Progenitor cell of endocrine pancreas (in vitro differentiated cells): ENCODE results near the gene FBXL7. TPM values are rescaled to one million over a fixed set of nuclear protein-coding genes. Genes with fewer than 3 reads are reported as not detected.

Source experiments
- DNase-seq: peaks from one replicate; pipeline ENCODE4 v3.0.0; 2021; ENCODE audit warnings: low spot score; ENCODE audit not compliant: unreplicated experiment
- H3K27ac Mint-ChIP-seq: 2 replicates; pipeline ENCODE4 v1.8.0; 2021; ENCODE audit warnings: mild to moderate bottlenecking, moderate library complexity, mixed read lengths
- H3K27me3 Mint-ChIP-seq: 2 replicates; pipeline ENCODE4 v1.8.0; 2021; ENCODE audit warnings: mixed read lengths
- H3K36me3 Mint-ChIP-seq: 2 replicates; pipeline ENCODE4 v1.8.0; 2022; ENCODE audit warnings: mixed read lengths; ENCODE audit not compliant: insufficient read depth
- H3K4me1 Mint-ChIP-seq: 2 replicates; pipeline ENCODE4 v1.8.0; 2021; ENCODE audit warnings: low read depth, mixed read lengths
- H3K4me3 Mint-ChIP-seq: 2 replicates; pipeline ENCODE4 v1.8.0; 2021; ENCODE audit warnings: low read depth, mild to moderate bottlenecking, moderate library complexity, mixed read lengths
- H3K9me3 Mint-ChIP-seq: 2 replicates; pipeline ENCODE4 v1.8.0; 2021; ENCODE audit warnings: low read depth, mixed read lengths
- CTCF ChIP-seq: fragments of 200-600 bp; sonication (generic); IDR thresholded peaks from one replicate; pipeline ENCODE4 v1.5.0; 2021; ENCODE audit warnings: antibody characterized with exemption, mild to moderate bottlenecking; ENCODE audit not compliant: unreplicated experiment
- total RNA-seq: library from RNA; stranded (reverse); gene quantifications from 2 replicates; pipeline ENCODE4 v1.2.1, GENCODE V29; 2021

FBXL7 gene
- total RNA-seq, 1 donor from 2014 or later = 15.4 TPM

GRCh38 chr5:15459200-15459599 lies 40.8 kb upstream of the FBXL7 start:
- DNase-seq = no peak
- Mint-ChIP-seq H3K4me3 (no peak overlapping the region), H3K27ac (no peak overlapping the region), H3K4me1 (no peaks in the 10 kb centered on the region), H3K36me3 (peaks cover 3% of the 10 kb centered on the region), H3K27me3 (no peaks in the 10 kb centered on the region), H3K9me3 (peaks cover 14% of the 10 kb centered on the region)
- no peak for TF ChIP-seq CTCF

GRCh38 chr5:15463231-15463980 lies 36.6 kb upstream of the FBXL7 start:
- TF ChIP-seq CTCF = peak; percentile 61
- H3K27me3 Mint-ChIP-seq = no peaks in the 10 kb centered on the region
- H3K9me3 Mint-ChIP-seq = no peaks in the 10 kb centered on the region
- no peaks in the 10 kb centered on the region for H3K36me3 Mint-ChIP-seq
- no peak for DNase-seq
- H3K27ac Mint-ChIP-seq = no peak overlapping the region
- peaks cover 7% of the 10 kb centered on the region for H3K4me1 Mint-ChIP-seq
- no peak overlapping the region for H3K4me3 Mint-ChIP-seq

GRCh38 chr5:15472116-15472515 lies 27.9 kb upstream of the FBXL7 start:
- DNase-seq = no peak
- Mint-ChIP-seq H3K9me3 (peaks cover 4% of the 10 kb centered on the region), H3K27me3 (no peaks in the 10 kb centered on the region), H3K36me3 (no peaks in the 10 kb centered on the region), H3K4me1 (peaks cover 18% of the 10 kb centered on the region), H3K4me3 (no peak overlapping the region), H3K27ac (no peak overlapping the region)
- no peak for TF ChIP-seq CTCF

- H3K4me1 Mint-ChIP-seq = peaks cover 12% of the 10 kb centered on the region
Observed at GRCh38 chr5:15474143-15474719, 25.7 kb upstream of the FBXL7 start.

GRCh38 chr5:15475367-15475766 lies 24.6 kb upstream of the FBXL7 start:
- no peak for TF ChIP-seq CTCF
- Mint-ChIP-seq H3K9me3 (peaks cover 6% of the 10 kb centered on the region), H3K27me3 (no peaks in the 10 kb centered on the region), H3K4me1 (peaks cover 12% of the 10 kb centered on the region), H3K27ac (no peak overlapping the region), H3K36me3 (no peaks in the 10 kb centered on the region), H3K4me3 (no peak overlapping the region)
- DNase-seq = no peak

More at GRCh38 chr5:15474143-15474719, 25.7 kb upstream of the FBXL7 start:
- no peaks in the 10 kb centered on the region for H3K27me3 Mint-ChIP-seq
- TF ChIP-seq CTCF = no peak
- no peaks in the 10 kb centered on the region for H3K36me3 Mint-ChIP-seq
- H3K9me3 Mint-ChIP-seq = peaks cover 11% of the 10 kb centered on the region
- H3K27ac Mint-ChIP-seq = no peak overlapping the region
- no peak for DNase-seq
- no peak overlapping the region for H3K4me3 Mint-ChIP-seq
